ENCODE data around the gene TSPEAR. TPM values are rescaled to one million over a fixed set of nuclear protein-coding genes. Genes with fewer than 3 reads are reported as not detected.

TSPEAR gene
- total RNA-seq, 1 experiment from 2014 or later, result 0.32 TPM

GRCh38 chr21:44557491-44558328 lies 153.7 kb downstream of the TSPEAR start:
- no peaks in the 10 kb centered on the region for H3K36me3 Mint-ChIP-seq (ENCODE audit: insufficient read depth, unreplicated experiment)
- no peak for DNase-seq
- BruUV-seq (replicated peaks), result no TSS peak
- no peak overlapping the region for H3K4me3 Mint-ChIP-seq (ENCODE audit: unreplicated experiment)
- no peaks in the 10 kb centered on the region for H3K4me1 Mint-ChIP-seq (ENCODE audit: low read depth, unreplicated experiment)
- Histone ChIP-seq H3K27me3 (replicated peaks; ENCODE audit: control insufficient read depth, insufficient read depth, low read length) (no peaks in the 10 kb centered on the region; the same call in 1 of the 2 replicates), H3K36me3 (ENCODE audit: control insufficient read depth, insufficient read depth, low read length) (no peaks in the 10 kb centered on the region), H3K4me1 (no peaks in the 10 kb centered on the region), H3K9me3 (no peaks in the 10 kb centered on the region), H3K4me3 (ENCODE audit: low read depth, low read length) (no peak overlapping the region)
- ChIA-PET POLR2A (no interaction called here), CTCF (no interaction called here)
- TF ChIP-seq, protein P1, sequence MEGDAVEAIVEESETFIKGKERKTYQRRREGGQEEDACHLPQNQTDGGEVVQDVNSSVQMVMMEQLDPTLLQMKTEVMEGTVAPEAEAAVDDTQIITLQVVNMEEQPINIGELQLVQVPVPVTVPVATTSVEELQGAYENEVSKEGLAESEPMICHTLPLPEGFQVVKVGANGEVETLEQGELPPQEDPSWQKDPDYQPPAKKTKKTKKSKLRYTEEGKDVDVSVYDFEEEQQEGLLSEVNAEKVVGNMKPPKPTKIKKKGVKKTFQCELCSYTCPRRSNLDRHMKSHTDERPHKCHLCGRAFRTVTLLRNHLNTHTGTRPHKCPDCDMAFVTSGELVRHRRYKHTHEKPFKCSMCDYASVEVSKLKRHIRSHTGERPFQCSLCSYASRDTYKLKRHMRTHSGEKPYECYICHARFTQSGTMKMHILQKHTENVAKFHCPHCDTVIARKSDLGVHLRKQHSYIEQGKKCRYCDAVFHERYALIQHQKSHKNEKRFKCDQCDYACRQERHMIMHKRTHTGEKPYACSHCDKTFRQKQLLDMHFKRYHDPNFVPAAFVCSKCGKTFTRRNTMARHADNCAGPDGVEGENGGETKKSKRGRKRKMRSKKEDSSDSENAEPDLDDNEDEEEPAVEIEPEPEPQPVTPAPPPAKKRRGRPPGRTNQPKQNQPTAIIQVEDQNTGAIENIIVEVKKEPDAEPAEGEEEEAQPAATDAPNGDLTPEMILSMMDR (IDR thresholded peaks at IDR 0.05; ENCODE audit: insufficient read depth in 1 of 2, low read depth in 1 of 2, low read length in 1 of 2, severe bottlenecking in 1 of 2, unreplicated experiment in 1 of 2), result no peak
- H3K9me3 Mint-ChIP-seq (ENCODE audit: unreplicated experiment), result no peaks in the 10 kb centered on the region
- intact Hi-C loops (cut with micrococcal nuclease; ENCODE audit: unreplicated experiment), result no loop called here
- H3K27me3 Mint-ChIP-seq (ENCODE audit: insufficient read depth, unreplicated experiment), result peaks cover 23% of the 10 kb centered on the region
- H3K27ac Mint-ChIP-seq (ENCODE audit: unreplicated experiment), result no peak overlapping the region

GRCh38 chr21:44556879-44557278 lies 154.5 kb downstream of the TSPEAR start:
- H3K4me1 Mint-ChIP-seq (ENCODE audit: low read depth, unreplicated experiment), result no peaks in the 10 kb centered on the region
- Histone ChIP-seq H3K9me3 (no peaks in the 10 kb centered on the region), H3K4me1 (no peaks in the 10 kb centered on the region), H3K36me3 (ENCODE audit: control insufficient read depth, insufficient read depth, low read length) (no peaks in the 10 kb centered on the region), H3K4me3 (ENCODE audit: low read depth, low read length) (no peak overlapping the region), H3K27me3 (replicated peaks; ENCODE audit: control insufficient read depth, insufficient read depth, low read length) (no peaks in the 10 kb centered on the region; the same call in 1 of the 2 replicates)
- H3K27me3 Mint-ChIP-seq (ENCODE audit: insufficient read depth, unreplicated experiment), result peaks cover 23% of the 10 kb centered on the region
- H3K36me3 Mint-ChIP-seq (ENCODE audit: insufficient read depth, unreplicated experiment), result no peaks in the 10 kb centered on the region
- H3K9me3 Mint-ChIP-seq (ENCODE audit: unreplicated experiment), result no peaks in the 10 kb centered on the region
- intact Hi-C loops (cut with micrococcal nuclease; ENCODE audit: unreplicated experiment), result no loop called here
- ChIA-PET POLR2A (no interaction called here), CTCF (no interaction called here)
- no TSS peak for BruUV-seq (replicated peaks)
- TF ChIP-seq, protein P1 (IDR thresholded peaks at IDR 0.05; ENCODE audit: insufficient read depth in 1 of 2, low read depth in 1 of 2, low read length in 1 of 2, severe bottlenecking in 1 of 2, unreplicated experiment in 1 of 2), result no peak
- no peak overlapping the region for H3K27ac Mint-ChIP-seq (ENCODE audit: unreplicated experiment)
- DNase-seq, result no peak
- H3K4me3 Mint-ChIP-seq (ENCODE audit: unreplicated experiment), result no peak overlapping the region

DNA sequence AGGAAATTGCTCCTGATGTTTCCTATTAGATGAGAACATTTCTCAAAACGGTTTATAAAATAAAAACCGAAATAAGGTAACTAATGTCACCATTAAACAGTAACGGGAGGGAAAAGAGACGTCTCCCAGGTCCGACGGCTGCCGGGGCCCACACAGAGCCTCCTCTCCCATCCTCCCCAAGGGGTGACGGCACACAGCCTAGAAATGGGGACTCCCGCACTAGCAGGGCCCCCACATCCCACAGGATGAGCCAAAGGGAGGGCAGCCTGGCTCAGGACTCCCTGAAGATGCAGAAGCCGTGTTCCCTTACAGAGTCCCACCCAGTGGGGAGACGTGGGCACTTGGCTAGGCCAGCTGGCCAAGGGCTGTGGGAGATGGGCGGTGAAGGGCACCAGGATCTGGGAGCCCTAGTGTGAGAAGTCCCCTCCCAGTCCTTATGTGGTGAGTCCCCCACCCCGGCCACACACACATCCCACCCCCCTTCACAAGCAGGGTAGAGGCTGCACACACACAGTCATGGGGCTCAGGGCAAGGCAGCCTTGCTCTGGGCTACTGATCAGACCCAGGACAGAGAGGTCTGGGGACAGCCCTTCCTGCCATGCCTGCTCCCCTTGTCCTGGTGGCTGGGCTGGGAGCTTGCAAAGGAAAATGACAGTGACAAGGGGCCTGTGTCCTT lies 156.0 kb downstream of the TSPEAR start:
- no peak for DNase-seq
- ChIA-PET CTCF (no interaction called here), POLR2A (no interaction called here)
- Mint-ChIP-seq H3K4me1 (ENCODE audit: low read depth, unreplicated experiment) (no peaks in the 10 kb centered on the region), H3K27ac (ENCODE audit: unreplicated experiment) (no peak overlapping the region), H3K27me3 (ENCODE audit: insufficient read depth, unreplicated experiment) (peaks cover 22% of the 10 kb centered on the region), H3K4me3 (ENCODE audit: unreplicated experiment) (no peak overlapping the region), H3K9me3 (ENCODE audit: unreplicated experiment) (no peaks in the 10 kb centered on the region), H3K36me3 (ENCODE audit: insufficient read depth, unreplicated experiment) (no peaks in the 10 kb centered on the region)
- no TSS peak for BruUV-seq (replicated peaks)
- H3K27me3 ChIP-seq (replicated peaks; ENCODE audit: control insufficient read depth, insufficient read depth, low read length), result no peaks in the 10 kb centered on the region; the same call in 1 of the 2 replicates
- no peaks in the 10 kb centered on the region for H3K4me1 ChIP-seq
- intact Hi-C loops (cut with micrococcal nuclease; ENCODE audit: unreplicated experiment), result no loop called here
- no peaks in the 10 kb centered on the region for H3K36me3 ChIP-seq (ENCODE audit: control insufficient read depth, insufficient read depth, low read length)
- H3K4me3 ChIP-seq (ENCODE audit: low read depth, low read length), result no peak overlapping the region
- TF ChIP-seq, protein P1 (IDR thresholded peaks at IDR 0.05; ENCODE audit: insufficient read depth in 1 of 2, low read depth in 1 of 2, low read length in 1 of 2, severe bottlenecking in 1 of 2, unreplicated experiment in 1 of 2), result no peak
- no peaks in the 10 kb centered on the region for H3K9me3 ChIP-seq

All from Caco-2 (cell line).